Measurements from ENCODE around the gene SLC6A20. TPM values are rescaled to one million over a fixed set of nuclear protein-coding genes. Genes with fewer than 3 reads are reported as not detected.

The SLC6A20 gene
- total RNA-seq, 2 experiments from 2014 or later: not detected

DNA sequence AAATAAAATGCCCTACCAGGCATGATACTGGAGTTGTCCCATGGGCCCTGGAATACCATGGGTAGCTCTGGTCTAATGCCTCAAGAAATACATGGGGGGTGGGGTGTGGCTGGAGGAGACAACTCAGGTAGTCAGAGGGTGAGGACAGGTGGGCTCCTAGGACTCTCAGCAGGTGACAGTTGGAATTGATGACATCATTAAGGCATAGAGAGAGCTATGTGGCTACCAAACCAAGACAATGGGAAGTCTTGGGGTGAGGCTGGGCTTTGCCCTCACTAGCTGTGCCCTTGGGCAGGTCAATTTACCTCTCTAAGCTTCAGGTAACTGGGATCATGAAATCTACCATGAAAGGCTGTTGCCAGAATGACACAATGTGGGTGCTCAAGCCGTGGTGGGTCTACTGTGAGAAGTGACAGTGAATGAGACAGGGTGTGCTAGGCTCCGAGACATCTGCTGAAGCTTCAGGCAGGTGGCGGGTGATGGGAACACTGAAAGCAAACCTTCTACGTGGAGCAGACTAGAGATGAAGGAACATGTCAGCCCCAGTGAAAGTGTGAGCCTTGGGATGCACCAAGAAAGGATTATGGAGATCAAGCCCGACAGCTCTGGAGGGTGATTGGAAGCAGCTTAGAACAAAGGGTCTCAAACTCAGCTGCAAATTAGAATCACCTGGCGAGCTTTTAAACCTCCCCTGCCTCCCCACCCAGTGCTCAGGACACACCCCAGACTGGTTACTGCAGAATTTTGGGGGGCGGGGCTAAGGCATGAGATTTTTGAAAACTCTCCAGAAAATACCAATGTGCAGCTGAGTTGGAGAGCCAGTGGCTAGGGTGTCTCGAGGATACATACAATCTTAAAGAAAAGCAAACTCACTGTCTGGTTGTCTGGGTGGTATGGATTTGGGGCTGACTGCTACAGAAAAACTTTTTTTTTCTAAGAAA is 21.5 kb downstream of the SLC6A20 start:
- intact Hi-C loops (cut with micrococcal nuclease): no loop called here
- Mint-ChIP-seq H3K4me3 (no peak overlapping the region), H3K27me3 (ENCODE audit: low read depth) (peaks cover 7% of the 10 kb centered on the region), H3K36me3 (ENCODE audit: low read depth) (no peaks in the 10 kb centered on the region), H3K27ac (no peak overlapping the region), H3K9me3 (no peaks in the 10 kb centered on the region), H3K4me1 (ENCODE audit: low read depth) (peaks cover 10% of the 10 kb centered on the region)
- no peak for DNase-seq
- CTCF ChIA-PET: interaction anchor here (0.7 to 1.3 kb wide), 3 partner anchors 10 to 304 kb away, joined by 3 read pairs; no protein-coding TSS in a partner anchor

DNA sequence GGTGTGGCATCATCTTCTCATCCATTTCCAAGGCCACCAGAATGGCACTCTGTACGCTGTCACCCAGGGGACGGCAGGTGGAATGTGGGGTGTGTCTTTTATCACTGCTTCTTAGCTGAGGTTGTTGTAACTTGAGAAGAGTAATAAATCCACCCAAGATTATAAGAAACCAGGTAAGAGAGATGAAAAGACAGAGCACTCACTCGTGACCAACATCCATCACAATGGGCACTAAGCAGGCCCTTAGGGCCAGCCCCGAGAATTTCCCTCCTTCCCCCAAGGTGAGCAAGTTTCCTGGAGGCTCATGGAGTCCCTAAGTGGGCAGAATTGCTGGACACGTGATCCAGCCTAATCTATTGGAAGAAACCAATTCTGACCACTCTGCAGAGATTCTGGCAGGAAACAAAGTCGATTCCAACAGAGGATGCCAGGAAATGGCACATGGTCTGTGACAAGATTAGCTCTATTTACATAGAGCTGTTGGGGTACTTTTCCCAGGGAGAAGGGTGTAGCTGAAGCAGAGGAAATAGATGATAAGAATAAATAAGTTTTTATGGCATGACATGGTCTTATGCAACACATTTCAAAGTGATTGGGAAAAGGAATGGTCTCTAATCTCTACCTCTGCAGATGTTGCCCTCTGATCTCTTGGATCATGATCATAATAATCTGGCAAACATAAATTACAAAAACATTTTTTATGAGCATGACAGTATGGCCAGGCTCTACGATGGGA is 22.5 kb downstream of the SLC6A20 start:
- Mint-ChIP-seq H3K36me3 (ENCODE audit: low read depth) (no peaks in the 10 kb centered on the region), H3K4me3 (no peak overlapping the region), H3K9me3 (no peaks in the 10 kb centered on the region), H3K4me1 (ENCODE audit: low read depth) (peaks cover 10% of the 10 kb centered on the region), H3K27me3 (ENCODE audit: low read depth) (peaks cover 7% of the 10 kb centered on the region), H3K27ac (no peak overlapping the region)
- CTCF ChIA-PET: interaction anchor here (0.7 to 1.0 kb wide), 2 partner anchors 13 to 305 kb away, joined by 3 read pairs; no protein-coding TSS in a partner anchor
- intact Hi-C loops (cut with micrococcal nuclease): no loop called here
- DNase-seq: no peak

DNA sequence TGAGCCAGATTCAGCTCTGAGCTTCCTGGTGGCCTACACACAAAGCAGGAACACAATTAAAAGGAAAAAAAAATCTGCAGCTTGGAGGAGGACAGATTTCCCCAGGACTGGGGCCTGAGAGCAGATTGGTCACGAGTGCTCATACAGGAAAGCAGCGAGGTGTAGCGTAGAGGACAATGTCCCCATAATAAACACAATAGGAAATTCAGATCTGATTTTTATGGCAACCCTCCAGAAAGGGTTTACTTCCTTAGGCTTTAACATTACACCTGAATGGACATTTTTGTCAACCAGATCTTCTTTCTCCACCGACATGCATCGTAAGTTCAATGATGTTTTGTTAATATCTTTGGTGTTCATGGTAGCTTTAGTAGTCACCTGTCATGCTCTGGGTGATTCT is 23.3 kb downstream of the SLC6A20 start:
- Mint-ChIP-seq H3K27me3 (ENCODE audit: low read depth) (peaks cover 7% of the 10 kb centered on the region), H3K27ac (no peak overlapping the region), H3K4me1 (ENCODE audit: low read depth) (peaks cover 10% of the 10 kb centered on the region), H3K9me3 (no peaks in the 10 kb centered on the region), H3K36me3 (ENCODE audit: low read depth) (no peaks in the 10 kb centered on the region), H3K4me3 (no peak overlapping the region)
- no peak for DNase-seq
- intact Hi-C loops (cut with micrococcal nuclease): no loop called here
- CTCF ChIA-PET: no interaction called here

DNA sequence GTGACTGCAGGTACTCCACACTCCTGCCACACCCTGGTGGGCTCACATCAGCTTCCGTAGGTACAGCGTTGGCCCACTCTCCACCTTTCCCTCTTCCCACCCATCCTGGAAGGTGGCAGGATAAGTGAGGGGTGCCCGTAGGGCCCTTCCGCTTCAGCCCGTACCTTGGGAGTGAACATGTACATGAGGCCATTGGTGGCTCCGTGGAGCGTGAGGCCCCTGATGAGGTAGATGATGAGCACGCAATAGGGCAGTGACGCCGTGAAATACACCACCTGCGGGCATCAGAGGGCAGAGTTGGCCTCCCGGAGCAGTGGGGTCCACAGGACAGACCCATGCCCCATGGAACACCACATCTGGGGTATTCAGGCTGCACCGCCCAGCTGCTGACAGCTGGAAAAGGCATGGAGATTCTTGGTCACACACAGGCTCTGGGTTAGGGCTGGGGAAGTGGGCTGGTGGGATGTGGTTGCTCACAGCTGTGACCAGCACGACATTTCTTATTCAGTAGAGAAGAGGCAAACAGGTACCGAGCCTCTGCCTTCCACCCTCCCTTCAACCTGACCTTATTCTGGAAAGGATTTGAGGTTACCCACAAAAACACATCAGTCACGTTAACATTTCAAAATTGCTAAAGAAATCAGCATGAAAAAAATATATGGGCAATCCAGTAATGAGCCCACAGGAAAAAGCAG is 23.8 kb downstream of the SLC6A20 start:
- DNase-seq: no peak
- CTCF ChIA-PET: no interaction called here
- intact Hi-C loops (cut with micrococcal nuclease): no loop called here
- Mint-ChIP-seq H3K9me3 (no peaks in the 10 kb centered on the region), H3K4me1 (ENCODE audit: low read depth) (peaks cover 10% of the 10 kb centered on the region), H3K4me3 (no peak overlapping the region), H3K27ac (no peak overlapping the region), H3K36me3 (ENCODE audit: low read depth) (no peaks in the 10 kb centered on the region), H3K27me3 (ENCODE audit: low read depth) (peaks cover 7% of the 10 kb centered on the region)

DNA sequence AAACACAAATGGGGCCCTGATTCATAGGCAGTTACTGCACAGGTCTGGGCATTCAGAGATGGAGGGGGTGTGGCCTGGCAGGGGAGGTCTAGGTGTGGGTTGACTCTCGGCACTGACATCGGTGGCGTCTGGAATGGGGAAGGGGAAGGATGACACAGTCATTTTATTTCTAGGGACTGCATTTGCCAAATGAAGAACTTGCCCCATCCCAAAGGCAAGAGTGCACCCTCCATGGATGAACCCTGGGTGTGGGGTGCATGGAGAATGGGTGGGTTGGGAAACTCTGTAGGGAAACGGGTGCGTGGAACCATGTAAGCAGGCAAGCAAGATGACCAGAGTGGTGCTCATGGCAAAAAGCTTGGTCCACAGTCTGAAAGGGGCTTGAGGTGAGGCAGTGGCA is 24.5 kb downstream of the SLC6A20 start:
- Mint-ChIP-seq H3K27ac (no peak overlapping the region), H3K4me3 (no peak overlapping the region), H3K4me1 (ENCODE audit: low read depth) (peaks cover 10% of the 10 kb centered on the region), H3K36me3 (ENCODE audit: low read depth) (no peaks in the 10 kb centered on the region), H3K27me3 (ENCODE audit: low read depth) (peaks cover 7% of the 10 kb centered on the region), H3K9me3 (no peaks in the 10 kb centered on the region)
- DNase-seq: no peak
- CTCF ChIA-PET: no interaction called here
- intact Hi-C loops (cut with micrococcal nuclease): no loop called here

DNA sequence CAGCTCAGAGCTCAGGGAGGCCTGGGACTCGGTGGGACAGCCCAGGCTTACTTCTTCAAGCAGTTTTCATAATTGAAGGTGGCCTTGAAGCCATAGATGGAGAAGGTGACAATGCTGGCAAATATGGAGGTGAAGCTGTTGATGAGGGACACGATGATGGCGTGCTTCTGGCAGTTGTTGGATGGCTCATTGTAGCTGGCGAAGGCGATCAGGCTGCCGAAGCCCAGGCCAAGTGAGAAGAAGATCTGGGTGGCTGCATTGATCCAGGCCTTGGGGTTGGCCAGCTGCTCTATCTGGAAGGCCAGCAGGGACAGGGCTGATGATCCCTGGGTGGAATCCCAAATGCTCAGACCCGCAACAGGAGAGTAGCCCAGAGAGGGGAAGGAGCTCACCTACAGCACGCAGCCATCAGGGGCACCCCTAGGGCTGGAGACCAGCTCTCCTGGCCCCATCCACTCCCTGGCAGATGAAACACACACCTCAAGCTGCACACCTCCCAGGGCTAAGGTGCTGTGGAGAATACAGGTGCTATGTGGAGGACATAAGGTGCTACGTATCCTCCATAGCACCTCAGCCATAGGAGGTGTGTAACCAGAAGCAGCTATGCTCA is 25.1 kb downstream of the SLC6A20 start:
- H3K4me1 Mint-ChIP-seq (ENCODE audit: low read depth): peaks cover 10% of the 10 kb centered on the region

DNA sequence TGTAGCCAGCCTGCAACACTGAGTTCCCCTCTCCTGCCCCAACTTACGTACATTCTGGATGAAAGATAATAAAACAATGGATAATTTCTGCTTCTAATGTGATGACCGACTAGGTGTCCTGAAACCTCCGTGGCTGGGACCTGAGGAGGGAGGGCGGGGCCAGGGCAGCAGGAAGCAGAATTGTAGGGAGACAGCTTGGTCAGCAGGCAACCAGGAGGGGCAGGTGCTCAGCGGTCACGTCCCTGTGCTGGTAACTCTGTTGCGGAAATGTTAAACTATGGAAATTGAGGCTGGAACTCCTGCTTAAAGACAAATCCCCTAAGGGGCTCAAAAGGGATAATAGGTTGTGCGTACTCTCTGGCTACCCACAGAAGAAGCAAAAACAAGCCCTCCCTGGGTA is 30.4 kb downstream of the SLC6A20 start:
- CTCF ChIA-PET: no interaction called here
- no peak for DNase-seq

More for the DNA sequence above, 25.1 kb downstream of the SLC6A20 start:
- intact Hi-C loops (cut with micrococcal nuclease): no loop called here
- CTCF ChIA-PET: no interaction called here
- Mint-ChIP-seq H3K27me3 (ENCODE audit: low read depth) (peaks cover 7% of the 10 kb centered on the region), H3K9me3 (no peaks in the 10 kb centered on the region), H3K4me3 (no peak overlapping the region), H3K27ac (no peak overlapping the region), H3K36me3 (ENCODE audit: low read depth) (no peaks in the 10 kb centered on the region)
- no peak for DNase-seq

DNA sequence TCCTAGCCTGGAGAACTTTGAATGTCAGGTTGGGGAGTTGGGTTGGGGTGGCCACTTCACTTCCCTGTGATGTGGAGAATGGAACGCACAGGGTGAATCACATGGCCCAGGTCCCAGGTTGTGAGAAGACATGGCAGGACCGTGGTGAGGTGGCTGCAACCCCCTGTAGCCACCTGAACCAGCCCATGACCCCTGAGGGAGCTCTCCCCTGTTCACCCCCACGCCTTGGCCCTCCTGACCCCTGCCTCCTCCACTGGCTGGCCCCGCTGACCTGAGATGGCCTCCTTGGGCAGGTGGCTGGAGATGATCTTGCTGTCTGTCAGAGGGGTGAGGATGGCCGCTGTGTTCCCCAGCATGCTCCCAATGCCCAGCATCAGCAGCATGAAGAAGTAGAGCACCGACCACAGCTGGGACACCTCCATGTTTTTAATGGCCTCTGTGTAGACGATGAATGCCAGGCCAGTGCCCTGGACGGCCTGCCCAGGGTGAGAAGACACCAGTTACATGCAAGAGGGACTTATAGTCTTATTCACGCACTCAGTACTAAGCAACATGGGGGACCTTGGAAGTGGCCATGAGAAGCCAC is 31.0 kb downstream of the SLC6A20 start:
- DNase-seq: no peak
- no peaks in the 10 kb centered on the region for H3K27me3 Mint-ChIP-seq (ENCODE audit: low read depth)
- intact Hi-C loops (cut with micrococcal nuclease): no loop called here
- no peaks in the 10 kb centered on the region for H3K4me1 Mint-ChIP-seq (ENCODE audit: low read depth)
- no peaks in the 10 kb centered on the region for H3K9me3 Mint-ChIP-seq
- CTCF ChIA-PET: interaction anchor here (1.3 kb wide), 1 partner anchor 10 kb away, joined by 3 read pairs; no protein-coding TSS in a partner anchor
- no peaks in the 10 kb centered on the region for H3K36me3 Mint-ChIP-seq (ENCODE audit: low read depth)
- H3K4me3 Mint-ChIP-seq: no peak overlapping the region
- no peak overlapping the region for H3K27ac Mint-ChIP-seq

More for the DNA sequence above, 30.4 kb downstream of the SLC6A20 start:
- intact Hi-C loops (cut with micrococcal nuclease): no loop called here
- Mint-ChIP-seq H3K27ac (no peak overlapping the region), H3K27me3 (ENCODE audit: low read depth) (no peaks in the 10 kb centered on the region), H3K4me3 (no peak overlapping the region), H3K36me3 (ENCODE audit: low read depth) (no peaks in the 10 kb centered on the region), H3K4me1 (ENCODE audit: low read depth) (no peaks in the 10 kb centered on the region), H3K9me3 (no peaks in the 10 kb centered on the region)

DNA sequence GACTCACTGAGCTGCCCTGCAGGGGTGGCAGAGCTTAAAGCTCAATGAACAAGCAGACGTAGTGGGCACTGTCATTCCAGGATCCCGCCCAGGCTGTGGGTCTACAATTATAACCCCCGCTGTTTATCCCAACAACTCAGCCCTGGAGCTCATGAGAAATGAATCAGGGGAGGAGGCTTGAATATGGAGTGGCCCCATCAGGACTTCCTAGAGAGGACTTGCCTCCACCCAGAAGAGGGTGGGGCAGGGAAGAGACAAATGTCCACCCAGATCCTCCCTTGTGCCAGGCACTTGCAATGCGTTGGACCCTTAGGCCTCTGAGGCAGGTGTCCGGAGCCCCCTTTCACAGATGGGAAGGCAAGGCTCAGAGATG is 33.0 kb downstream of the SLC6A20 start:
- Mint-ChIP-seq H3K4me1 (ENCODE audit: low read depth) (no peaks in the 10 kb centered on the region), H3K27me3 (ENCODE audit: low read depth) (peaks cover 2% of the 10 kb centered on the region), H3K27ac (no peak overlapping the region), H3K4me3 (no peak overlapping the region), H3K36me3 (ENCODE audit: low read depth) (no peaks in the 10 kb centered on the region), H3K9me3 (no peaks in the 10 kb centered on the region)
- CTCF ChIA-PET: interaction anchor here (0.7 to 3.8 kb wide), 4 partner anchors 18 to 319 kb away, joined by 3 to 46 read pairs (median 12); no protein-coding TSS in a partner anchor
- DNase-seq: no peak
- intact Hi-C loops (cut with micrococcal nuclease): no loop called here

DNA sequence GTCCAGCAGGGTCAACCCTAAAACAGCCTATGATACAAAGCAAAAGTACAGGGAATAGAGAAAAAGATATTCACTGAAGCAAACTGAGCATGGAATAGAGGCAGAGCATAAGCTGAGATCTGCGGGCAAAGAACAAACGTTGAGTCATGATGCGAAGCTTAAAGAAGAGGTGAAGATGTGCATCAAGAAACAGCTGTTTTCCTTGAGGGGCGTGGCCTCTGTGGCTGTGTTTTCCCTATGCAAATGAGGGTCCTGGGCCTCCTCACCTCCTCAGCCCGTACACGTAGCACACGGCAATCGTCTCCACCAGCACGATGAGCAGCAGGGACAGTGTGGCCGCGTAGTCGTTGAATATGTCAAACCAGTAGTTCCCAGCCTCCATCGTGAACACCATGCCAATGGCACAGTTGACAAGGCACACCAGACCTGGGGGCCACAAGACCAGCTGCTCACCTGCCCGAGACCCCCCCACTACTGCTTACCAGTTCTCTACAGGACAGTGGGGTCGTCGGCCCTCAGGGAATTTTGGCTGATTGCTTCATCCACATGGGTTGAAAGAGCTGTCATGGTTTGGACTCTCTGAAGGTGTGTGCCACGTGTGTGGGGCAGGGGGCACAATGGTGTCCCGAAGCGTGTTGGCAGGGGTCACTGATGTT is 33.6 kb downstream of the SLC6A20 start:
- no peak overlapping the region for H3K27ac Mint-ChIP-seq
- no peak overlapping the region for H3K4me3 Mint-ChIP-seq
- no peaks in the 10 kb centered on the region for H3K36me3 Mint-ChIP-seq (ENCODE audit: low read depth)
- no peak for DNase-seq
- CTCF ChIA-PET: interaction anchor here (0.7 to 3.8 kb wide), 6 partner anchors 13 to 320 kb away, joined by 3 to 46 read pairs (median 4); no protein-coding TSS in a partner anchor
- H3K4me1 Mint-ChIP-seq (ENCODE audit: low read depth): no peaks in the 10 kb centered on the region
- peaks cover 2% of the 10 kb centered on the region for H3K27me3 Mint-ChIP-seq (ENCODE audit: low read depth)
- no peaks in the 10 kb centered on the region for H3K9me3 Mint-ChIP-seq
- intact Hi-C loops (cut with micrococcal nuclease): no loop called here

DNA sequence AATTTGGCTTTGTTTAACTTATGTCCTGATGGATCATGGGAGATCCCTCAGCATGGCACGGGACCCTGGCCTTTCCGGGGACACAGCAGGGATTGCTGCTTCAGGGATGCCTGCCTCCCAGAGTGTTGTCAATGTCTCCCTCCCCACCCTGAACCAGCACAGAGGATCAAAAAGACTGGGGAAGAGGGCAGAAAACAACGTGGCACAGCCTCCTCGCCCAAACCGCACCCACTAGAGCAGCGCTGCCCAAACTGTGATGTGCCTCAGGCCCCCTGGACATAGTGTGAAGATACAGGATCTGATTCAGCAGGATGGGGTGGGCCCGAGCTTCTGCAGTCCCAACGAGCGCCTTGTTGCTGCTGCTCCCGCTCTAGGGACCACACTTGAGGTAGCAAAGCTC is 34.5 kb downstream of the SLC6A20 start:
- peaks cover 2% of the 10 kb centered on the region for H3K27me3 Mint-ChIP-seq (ENCODE audit: low read depth)
- H3K27ac Mint-ChIP-seq: no peak overlapping the region
- H3K9me3 Mint-ChIP-seq: no peaks in the 10 kb centered on the region
- no peak overlapping the region for H3K4me3 Mint-ChIP-seq
- no peak for DNase-seq
- H3K36me3 Mint-ChIP-seq (ENCODE audit: low read depth): no peaks in the 10 kb centered on the region
- H3K4me1 Mint-ChIP-seq (ENCODE audit: low read depth): no peaks in the 10 kb centered on the region
- CTCF ChIA-PET: interaction anchor here (0.6 to 3.8 kb wide), 7 partner anchors 12 to 317 kb away, joined by 3 to 46 read pairs (median 4); no protein-coding TSS in a partner anchor
- intact Hi-C loops (cut with micrococcal nuclease): loop anchor here (1.0 kb wide), 3 partner anchors 70 to 316 kb away; no protein-coding TSS in a partner anchor

Measured in activated naive CD4-positive, alpha-beta T cell treated with anti-CD3 and anti-CD28 coated beads for 36 hours (primary cell).